HFF-Myc (cell line): Measurements from ENCODE around the gene PADI2.

Experiments used
- DNase-seq: peaks from one replicate; pipeline ENCODE4 v3.0.0-alpha.2; 2011; ENCODE audit warnings: low read depth; ENCODE audit errors: extremely low read depth
- H3K4me3 ChIP-seq: replicated peaks from 2 replicates; pipeline ENCODE4 v1.5.1; 2011; ENCODE audit warnings: low read depth, mild to moderate bottlenecking, control low read depth, low read length
- TF ChIP-seq, protein P1 (sequence below): IDR thresholded peaks from 2 replicates; pipeline ENCODE4 v1.5.1; 2012; ENCODE audit warnings: mild to moderate bottlenecking, low read depth, low read length, control low read depth; ENCODE audit errors: missing control alignments

PADI2 gene

GRCh38 chr1:17134034-17134433 is 14.8 kb upstream of the PADI2 start:
- TF ChIP-seq, protein P1, sequence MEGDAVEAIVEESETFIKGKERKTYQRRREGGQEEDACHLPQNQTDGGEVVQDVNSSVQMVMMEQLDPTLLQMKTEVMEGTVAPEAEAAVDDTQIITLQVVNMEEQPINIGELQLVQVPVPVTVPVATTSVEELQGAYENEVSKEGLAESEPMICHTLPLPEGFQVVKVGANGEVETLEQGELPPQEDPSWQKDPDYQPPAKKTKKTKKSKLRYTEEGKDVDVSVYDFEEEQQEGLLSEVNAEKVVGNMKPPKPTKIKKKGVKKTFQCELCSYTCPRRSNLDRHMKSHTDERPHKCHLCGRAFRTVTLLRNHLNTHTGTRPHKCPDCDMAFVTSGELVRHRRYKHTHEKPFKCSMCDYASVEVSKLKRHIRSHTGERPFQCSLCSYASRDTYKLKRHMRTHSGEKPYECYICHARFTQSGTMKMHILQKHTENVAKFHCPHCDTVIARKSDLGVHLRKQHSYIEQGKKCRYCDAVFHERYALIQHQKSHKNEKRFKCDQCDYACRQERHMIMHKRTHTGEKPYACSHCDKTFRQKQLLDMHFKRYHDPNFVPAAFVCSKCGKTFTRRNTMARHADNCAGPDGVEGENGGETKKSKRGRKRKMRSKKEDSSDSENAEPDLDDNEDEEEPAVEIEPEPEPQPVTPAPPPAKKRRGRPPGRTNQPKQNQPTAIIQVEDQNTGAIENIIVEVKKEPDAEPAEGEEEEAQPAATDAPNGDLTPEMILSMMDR, result no peak
- DNase-seq, result no peak
- H3K4me3 ChIP-seq, result no peak overlapping the region

DNA sequence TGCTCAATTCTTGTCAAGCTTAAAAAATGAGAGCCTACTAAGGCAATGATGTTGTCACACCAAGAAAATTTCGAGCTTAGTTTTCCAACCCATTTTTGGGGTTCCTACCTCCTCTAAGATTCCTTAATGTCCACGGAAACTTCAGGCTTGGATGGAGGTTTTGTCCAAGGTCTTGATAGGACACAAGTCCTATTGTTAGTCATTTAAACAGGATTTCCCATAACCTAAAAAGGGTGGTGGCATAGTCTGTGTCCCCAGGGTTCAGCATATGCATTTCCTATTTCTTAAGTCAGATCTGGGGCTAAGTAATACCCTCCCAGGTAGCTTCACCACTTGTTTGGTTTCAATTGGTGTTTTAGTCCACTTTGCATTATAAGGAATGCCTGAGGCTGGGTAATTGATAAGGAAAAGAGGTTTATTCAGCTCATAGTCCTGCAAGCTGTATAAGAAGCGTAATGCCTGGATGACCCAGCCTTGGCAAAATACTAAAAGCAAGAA is 10.9 kb upstream of the PADI2 start:
- H3K4me3 ChIP-seq, result no peak overlapping the region
- TF ChIP-seq, protein P1, result no peak
- DNase-seq, result no peak

DNA sequence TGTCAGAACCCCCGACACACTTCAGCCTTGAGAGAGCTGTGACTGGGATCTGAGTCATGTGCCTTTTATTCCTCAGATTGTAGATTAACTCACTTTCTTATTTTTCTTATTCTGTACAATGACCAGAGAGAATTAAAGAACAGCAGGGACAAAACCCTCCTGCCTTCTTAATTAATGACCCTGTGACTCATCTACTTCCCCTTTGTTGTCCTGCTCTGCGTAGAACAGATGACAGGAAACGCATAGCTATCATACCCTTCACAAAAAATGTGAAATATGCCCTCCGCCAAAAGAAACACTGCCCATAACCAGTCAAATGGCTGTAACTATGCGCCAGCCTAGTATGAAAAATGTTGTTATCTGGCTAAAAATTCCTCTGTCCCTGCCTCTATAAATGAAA is 9.1 kb upstream of the PADI2 start:
- DNase-seq, result peak; percentile 77
- H3K4me3 ChIP-seq, result no peak overlapping the region
- TF ChIP-seq, protein P1, result no peak

GRCh38 chr1:17125756-17126237 is 6.5 kb upstream of the PADI2 start:
- TF ChIP-seq, protein P1, result peak; percentile 96
- peak; percentile 44 for DNase-seq
- H3K4me3 ChIP-seq, result no peak overlapping the region

DNA sequence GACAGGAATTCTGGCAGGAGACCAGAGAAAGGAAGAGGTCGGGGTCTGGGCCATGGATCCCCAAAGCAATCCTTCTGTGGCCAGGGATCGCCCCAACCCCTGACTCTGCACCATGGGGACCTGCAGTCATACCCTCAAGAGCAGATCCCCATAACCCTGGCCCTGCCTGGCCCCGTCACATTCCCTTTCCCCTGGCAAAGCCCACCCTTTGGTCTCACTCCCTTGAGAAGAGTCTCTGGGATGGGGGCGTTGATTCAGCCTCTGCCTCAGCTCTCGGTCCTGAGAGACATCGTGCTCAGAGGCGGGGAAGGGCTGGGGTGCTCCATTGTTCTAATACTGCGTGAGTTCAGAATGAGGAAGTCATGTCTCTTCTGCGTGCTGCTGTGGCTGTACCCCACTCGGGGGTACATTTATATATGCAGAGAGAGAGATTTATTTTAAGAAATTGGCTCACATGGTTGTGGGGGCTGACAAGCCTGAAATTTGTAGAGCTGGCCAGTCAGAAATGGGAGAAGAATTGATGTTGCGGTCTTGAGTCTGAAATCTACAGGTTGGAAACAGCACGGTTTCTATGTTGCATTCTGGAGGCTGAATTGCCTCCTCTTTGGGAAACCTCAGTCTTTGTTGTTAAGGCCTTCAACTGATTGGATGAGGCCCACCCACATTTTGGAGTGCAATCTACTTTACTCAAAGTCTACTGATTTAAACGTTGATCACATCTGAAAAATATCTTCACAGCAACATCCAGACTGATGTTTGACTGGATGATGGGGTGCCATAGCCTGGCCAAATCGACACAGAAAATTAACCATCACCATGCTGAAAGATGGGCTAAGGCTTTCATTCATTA is 4.2 kb upstream of the PADI2 start:
- H3K4me3 ChIP-seq, result no peak overlapping the region
- no peak for DNase-seq
- TF ChIP-seq, protein P1, result no peak

DNA sequence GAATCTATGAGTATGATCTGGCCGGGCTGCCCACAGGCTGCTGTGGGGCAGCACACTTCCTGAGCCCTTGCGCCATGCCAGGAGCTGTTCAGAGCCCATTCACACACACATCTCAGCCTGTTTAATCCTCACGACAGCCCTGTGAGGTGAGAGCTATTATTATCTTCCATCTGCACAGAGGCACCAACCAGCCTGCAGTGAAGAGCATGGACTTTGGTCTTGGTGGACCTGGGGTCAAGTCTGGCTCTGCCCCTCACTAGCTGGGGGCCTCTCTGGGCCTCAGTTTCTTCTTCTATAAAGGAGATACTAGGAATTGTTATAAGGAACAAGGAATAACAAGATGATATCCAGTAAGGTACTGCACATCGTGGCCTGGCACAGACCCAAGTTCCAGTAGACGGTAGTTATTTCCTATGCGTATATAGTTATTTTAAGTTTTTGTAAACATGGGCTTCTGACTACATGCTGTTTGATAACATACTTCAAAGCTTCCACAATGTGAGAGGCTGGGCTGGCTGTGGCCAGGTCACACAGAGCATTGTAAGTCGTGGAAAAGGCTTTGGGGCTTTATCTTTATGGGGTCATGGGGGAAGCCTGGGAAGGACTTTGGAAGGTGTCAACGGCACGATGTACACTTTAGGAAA is 3.4 kb upstream of the PADI2 start:
- DNase-seq, result no peak
- H3K4me3 ChIP-seq, result no peak overlapping the region
- TF ChIP-seq, protein P1, result no peak
